HK-2 (cell line): ENCODE data around the gene SGCD.

ENCODE experiments used
- DNase-seq: peaks from one replicate; pipeline ENCODE4 v3.0.0-alpha.2; 2018; ENCODE audit not compliant: unreplicated experiment

SGCD gene

DNA sequence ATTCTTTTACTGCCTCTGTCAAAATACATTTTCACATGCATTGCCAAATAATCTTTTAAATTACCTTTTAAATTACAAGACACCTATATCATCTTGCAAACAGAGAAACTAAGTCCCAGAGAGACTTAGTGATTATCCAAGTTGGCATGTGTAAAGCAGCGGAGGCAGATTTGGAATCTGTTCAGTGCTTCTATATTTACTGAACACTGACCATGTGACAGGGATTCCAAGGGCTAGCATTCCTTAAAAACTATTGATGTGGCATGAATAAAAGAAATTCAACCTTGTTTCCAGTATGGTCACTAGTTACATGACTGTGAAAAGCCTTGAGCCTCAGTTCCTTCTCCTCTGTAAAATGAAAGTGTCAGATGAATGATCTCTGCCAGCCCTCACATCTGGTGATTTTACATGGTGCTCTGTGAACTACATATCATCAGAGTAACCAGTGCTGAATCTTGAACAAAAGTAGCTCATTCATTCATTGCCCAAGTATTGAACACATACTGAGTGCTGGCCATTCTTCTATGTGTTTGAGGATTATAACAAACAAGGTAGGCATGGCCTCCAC lies 451.3 kb downstream of the SGCD start:
- no peak for DNase-seq

- DNase-seq, result no peak
Observed at GRCh38 chr5:156778752-156779151, 451.8 kb downstream of the SGCD start.

DNA sequence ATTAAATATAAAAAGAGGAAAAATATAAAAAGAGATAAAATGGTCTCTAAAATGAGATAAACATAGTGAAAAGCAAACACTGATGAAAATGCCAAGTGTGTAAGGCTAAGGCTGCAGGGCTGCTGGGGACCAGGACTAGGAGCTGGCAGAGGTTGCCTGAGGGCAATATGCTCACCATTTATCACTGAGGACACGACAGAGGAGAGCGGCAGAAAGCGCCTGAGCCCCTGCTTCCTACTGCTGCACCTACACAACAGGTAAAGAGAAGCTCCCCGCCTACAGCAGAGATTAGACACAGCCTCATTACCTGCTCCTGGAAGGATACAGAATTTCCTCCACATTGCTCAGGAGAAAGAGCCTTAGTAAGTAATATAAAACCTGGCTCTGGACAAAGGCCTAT lies 452.5 kb downstream of the SGCD start:
- no peak for DNase-seq

- no peak for DNase-seq
Observed at GRCh38 chr5:156783092-156783491, 456.1 kb downstream of the SGCD start.

DNA sequence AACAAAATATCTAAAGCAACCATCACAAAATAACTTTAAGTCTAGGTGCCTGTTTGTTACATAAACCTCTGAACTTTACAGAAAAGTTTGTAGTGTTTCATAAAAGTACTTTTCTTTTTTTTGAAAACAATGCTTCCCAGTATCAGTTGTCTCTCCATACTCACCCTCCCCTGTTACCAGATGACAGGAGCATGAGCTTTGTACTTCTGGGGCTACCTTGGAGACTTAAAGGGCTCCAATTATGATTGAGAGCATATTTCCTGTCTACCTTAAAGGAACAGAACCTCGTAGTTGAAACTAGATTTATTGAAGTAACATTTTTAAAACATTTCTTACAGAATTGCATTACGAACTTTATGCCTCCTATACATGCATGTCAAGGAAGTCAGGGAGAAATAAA lies 467.7 kb downstream of the SGCD start:
- DNase-seq, result no peak

DNA sequence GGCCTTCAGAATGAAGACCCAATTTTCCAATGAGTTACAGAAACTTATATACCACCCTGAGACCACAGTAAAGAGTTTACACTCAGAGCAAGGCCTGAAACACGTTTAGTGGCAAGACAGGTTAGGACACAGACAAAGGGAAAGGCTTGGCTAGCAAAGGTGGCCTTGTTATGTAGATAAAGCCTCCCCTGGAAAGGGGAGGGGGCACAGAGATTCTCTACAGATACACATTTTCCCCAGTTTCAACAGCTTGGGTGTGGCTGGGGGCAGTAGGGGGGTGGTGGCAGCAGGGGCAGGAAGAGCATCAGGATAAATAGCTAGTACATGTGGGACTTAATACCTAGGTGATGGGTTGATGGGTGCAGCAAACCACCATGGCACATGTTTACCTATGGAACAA lies 471.2 kb downstream of the SGCD start:
- no peak for DNase-seq

DNA sequence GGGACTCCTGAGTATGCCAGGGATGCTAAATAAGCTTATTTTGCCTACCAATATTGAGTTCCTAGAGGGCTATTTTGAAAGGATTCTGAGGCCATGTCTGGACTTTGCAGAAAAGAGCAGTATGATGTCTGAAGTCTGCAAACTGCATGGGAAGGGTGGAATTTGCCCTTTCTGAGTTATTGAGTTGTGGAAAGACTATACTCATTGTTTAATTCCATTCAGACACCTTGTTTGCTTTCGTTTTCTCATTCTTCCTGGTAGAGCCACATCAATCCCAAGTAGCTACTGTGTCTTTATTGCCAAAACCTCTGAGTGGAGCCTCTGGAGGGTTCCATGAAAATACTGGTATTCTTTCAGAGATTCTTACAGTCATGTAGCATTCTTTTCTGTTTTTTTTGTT lies 472.2 kb downstream of the SGCD start:
- DNase-seq, result no peak

- no peak for DNase-seq
Observed at GRCh38 chr5:156800929-156801328, 474.0 kb downstream of the SGCD start.

DNA sequence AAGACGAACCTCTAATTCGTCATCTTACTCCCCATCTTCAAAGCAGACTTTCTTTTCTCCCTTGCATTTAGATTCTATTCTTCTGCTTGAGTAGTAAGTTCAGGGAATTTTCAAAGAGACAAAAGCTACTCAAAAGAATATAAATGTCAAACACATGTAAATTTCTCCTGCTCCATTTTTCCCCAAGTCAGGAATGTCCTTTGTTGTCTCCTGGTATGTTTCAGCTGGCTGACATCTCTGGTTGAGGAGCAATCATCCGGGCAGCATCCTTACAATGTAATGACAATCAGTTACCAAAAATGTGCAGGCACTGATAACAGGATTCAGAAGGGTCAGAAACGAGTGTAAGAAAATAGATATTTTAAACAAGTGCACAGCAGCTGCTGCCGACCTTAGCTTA lies 475.5 kb downstream of the SGCD start:
- no peak for DNase-seq

DNA sequence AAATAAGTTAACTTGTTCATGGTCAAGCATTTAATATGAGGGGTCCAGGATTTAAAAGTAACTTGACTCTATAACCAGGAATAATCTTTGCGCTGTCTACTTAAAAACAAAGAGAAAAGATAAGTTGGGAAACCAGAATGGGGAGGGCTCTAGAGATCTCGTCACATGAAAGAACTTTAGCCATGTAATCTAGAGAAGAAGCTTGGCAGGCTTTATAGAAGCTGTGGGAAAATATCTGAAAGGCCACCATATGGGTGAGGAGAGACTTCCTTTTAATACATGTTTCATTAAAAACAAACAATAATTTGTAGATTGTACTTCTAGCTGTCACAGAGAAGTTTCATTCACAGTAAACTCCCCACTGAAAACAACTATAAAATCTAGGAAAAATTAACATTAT lies 476.4 kb downstream of the SGCD start:
- DNase-seq, result no peak

GRCh38 chr5:156812959-156813358 lies 486.0 kb downstream of the SGCD start:
- no peak for DNase-seq

DNA sequence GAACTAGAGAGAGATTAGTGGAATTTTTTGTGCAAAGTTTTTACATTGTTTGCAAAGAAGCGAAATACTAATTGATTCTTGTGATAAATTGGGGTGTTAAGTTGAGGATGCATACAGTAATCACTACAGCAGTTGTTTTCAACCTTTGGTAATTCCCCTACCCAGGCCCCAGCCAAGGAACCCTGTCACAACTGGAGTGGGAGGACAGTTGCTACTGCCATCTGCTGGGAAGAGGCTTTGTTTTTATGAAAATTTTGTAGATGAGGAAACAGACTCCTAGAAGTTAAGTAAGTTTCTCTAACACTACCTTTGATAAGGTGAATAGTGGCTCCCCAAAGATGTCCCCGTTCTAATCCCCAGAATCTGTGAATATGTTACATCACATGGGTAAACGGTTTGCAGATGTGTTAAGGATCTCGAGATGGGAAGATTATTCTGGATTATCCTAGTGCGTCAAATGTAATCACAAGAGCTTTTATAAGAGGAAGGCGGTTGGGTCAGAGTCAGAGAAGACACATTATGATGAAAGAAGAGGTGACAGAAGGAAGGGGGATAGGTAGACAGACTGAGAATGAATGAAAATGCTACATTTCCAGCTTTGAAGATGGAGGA lies 489.1 kb downstream of the SGCD start:
- DNase-seq, result no peak
